HEK293T (cell line): ENCODE results near the gene BEX5.
"Not testable (repeated sequence)": the region's sequence is repeated elsewhere in the genome, so short reads cannot be mapped to it uniquely, and the experiment has no call there.

Experiments
- BHLHE40 ChIP-seq: fragments of 450-650 bp; IDR thresholded peaks from 2 replicates; pipeline ENCODE4 v1.6.1; 2016; ENCODE audit warnings: mild to moderate bottlenecking, moderate library complexity, borderline replicate concordance
- CTBP1 ChIP-seq: fragments of 450-650 bp; IDR thresholded peaks from 2 replicates; pipeline ENCODE4 v1.6.1; 2016; ENCODE audit warnings: borderline replicate concordance
- FOXA1 ChIP-seq: fragments of 450-650 bp; IDR thresholded peaks from 2 replicates; pipeline ENCODE4 v1.6.1; 2016; ENCODE audit warnings: mild to moderate bottlenecking
- FOXK2 ChIP-seq: fragments of 450-650 bp; IDR thresholded peaks from 2 replicates; pipeline ENCODE4 v1.6.1; 2016; ENCODE audit warnings: mild to moderate bottlenecking
- FOXM1 ChIP-seq: fragments of 450-650 bp; IDR thresholded peaks from 2 replicates; pipeline ENCODE4 v1.6.1; 2017; ENCODE audit warnings: mild to moderate bottlenecking, borderline replicate concordance
- HDGF ChIP-seq: fragments of 450-650 bp; IDR thresholded peaks from 2 replicates; pipeline ENCODE4 v1.6.1; 2017; ENCODE audit warnings: antibody characterized with exemption, borderline replicate concordance
- L3MBTL2 ChIP-seq: fragments of 450-650 bp; conservative IDR thresholded peaks from 2 replicates; pipeline ENCODE4 v1.6.1; 2016; ENCODE audit warnings: mild to moderate bottlenecking
- LEF1 ChIP-seq: fragments of 450-650 bp; IDR thresholded peaks from 2 replicates; pipeline ENCODE4 v1.6.1; 2017; ENCODE audit warnings: mild to moderate bottlenecking, borderline replicate concordance
- NFRKB ChIP-seq: fragments of 450-650 bp; IDR thresholded peaks from 2 replicates; pipeline ENCODE4 v1.6.1; 2016; ENCODE audit warnings: mild to moderate bottlenecking, moderate library complexity
- PKNOX1 ChIP-seq: fragments of 450-650 bp; IDR thresholded peaks from 2 replicates; pipeline ENCODE4 v1.6.1; 2016
- SP1 ChIP-seq: fragments of 450-650 bp; IDR thresholded peaks from 2 replicates; pipeline ENCODE4 v1.6.1; 2017
- SUZ12 ChIP-seq: fragments of 450-650 bp; IDR thresholded peaks from 2 replicates; pipeline ENCODE4 v1.6.1; 2016; ENCODE audit warnings: mild to moderate bottlenecking
- TARDBP ChIP-seq: fragments of 450-650 bp; IDR thresholded peaks from 2 replicates; pipeline ENCODE4 v1.6.1; 2016
- ZNF384 ChIP-seq: fragments of 450-650 bp; IDR thresholded peaks from 2 replicates; pipeline ENCODE4 v1.6.1; 2016

DNA sequence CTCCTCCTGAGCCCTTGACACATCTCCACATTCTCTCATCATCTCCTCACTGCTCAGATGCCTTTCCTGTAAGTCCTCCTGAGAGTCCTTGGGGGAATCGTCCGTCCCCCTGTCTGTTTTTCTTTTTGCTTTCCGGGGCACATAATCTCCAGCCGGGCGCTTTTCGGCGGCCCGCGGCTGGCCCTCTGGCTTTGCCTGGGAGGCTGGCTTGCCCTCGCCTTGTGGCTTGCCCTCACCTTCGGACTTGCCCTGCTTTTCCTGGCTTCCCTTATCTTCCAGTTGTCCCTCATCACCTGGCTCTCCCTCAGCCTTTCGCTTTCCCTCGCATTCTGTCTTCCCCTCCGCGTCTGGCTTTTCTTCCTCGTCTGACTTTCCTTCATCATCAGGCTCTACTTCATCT, 14.9 kb downstream of the BEX5 start:
- not testable (repeated sequence) for TF ChIP-seq SP1, FOXA1, TARDBP, SUZ12, FOXM1, L3MBTL2, ZNF384, HDGF, BHLHE40, FOXK2, CTBP1, NFRKB, LEF1, PKNOX1
